22Rv1 (cell line): Measurements from ENCODE around the gene LGALS16.

Source experiments
- H3K27ac ChIP-seq: fragments of 450-650 bp; 2 replicates; pipeline ENCODE4 v1.5.1; 2017
- CTCF ChIP-seq: fragments of 450-650 bp; IDR thresholded peaks from 2 replicates; pipeline ENCODE4 v1.5.1; 2017; ENCODE audit warnings: mild to moderate bottlenecking
- ZFX ChIP-seq: fragments of 450-650 bp; IDR thresholded peaks from 2 replicates; pipeline ENCODE4 v1.6.1; 2017; ENCODE audit warnings: antibody characterized with exemption, borderline replicate concordance

LGALS16 gene

GRCh38 chr19:39631626-39632025, 24.1 kb upstream of the LGALS16 start:
- no peak overlapping the region for H3K27ac ChIP-seq
- no peak for TF ChIP-seq ZFX
- TF ChIP-seq CTCF, result no peak

GRCh38 chr19:39637891-39638290, 17.8 kb upstream of the LGALS16 start:
- H3K27ac ChIP-seq, result no peak overlapping the region
- TF ChIP-seq ZFX (no peak), CTCF (no peak)

- no peak for TF ChIP-seq CTCF
- TF ChIP-seq ZFX, result no peak
- no peak overlapping the region for H3K27ac ChIP-seq
These were observed 13.9 kb upstream of the LGALS16 start for GRCh38 chr19:39641773-39642172.

GRCh38 chr19:39643591-39643990, 12.1 kb upstream of the LGALS16 start:
- TF ChIP-seq ZFX (no peak), CTCF (no peak)
- H3K27ac ChIP-seq, result no peak overlapping the region

- no peak overlapping the region for H3K27ac ChIP-seq
- TF ChIP-seq ZFX (no peak), CTCF (no peak)
These were observed 9.8 kb upstream of the LGALS16 start for GRCh38 chr19:39645800-39646411.

GRCh38 chr19:39647918-39648317, 7.8 kb upstream of the LGALS16 start:
- no peak for TF ChIP-seq ZFX
- TF ChIP-seq CTCF, result no peak

GRCh38 chr19:39659791-39660190, 4.1 kb downstream of the LGALS16 start:
- H3K27ac ChIP-seq, result no peak overlapping the region
- TF ChIP-seq ZFX (no peak), CTCF (no peak)

More at GRCh38 chr19:39647918-39648317, 7.8 kb upstream of the LGALS16 start:
- H3K27ac ChIP-seq, result no peak overlapping the region
